OCI-LY3 (cell line): ENCODE measurements around the gene RASSF1.

Source experiments
- H2AFZ ChIP-seq: fragments of 200-600, 300-600 bp; shearing (Covaris generic); 2 replicates; pipeline ENCODE4 v1.6.0; 2014; ENCODE audit warnings: antibody characterized with exemption, low read depth, low read length
- H3K27ac ChIP-seq: fragments of 200-600, 300-600 bp; sonication (generic); 2 replicates; pipeline ENCODE4 v1.5.1; 2014; ENCODE audit warnings: mild to moderate bottlenecking, low read length, moderate library complexity, mixed read lengths
- H3K27me3 ChIP-seq: fragments of 200-600, 300-600 bp; sonication (generic); 2 replicates; pipeline ENCODE4 v1.6.1; 2014; ENCODE audit warnings: low read depth, low read length, mixed read lengths
- H3K36me3 ChIP-seq: fragments of 200-600, 300-600 bp; sonication (generic); replicated peaks from 2 replicates; pipeline ENCODE3; 2014; ENCODE audit warnings: low read depth, low read length, mixed read lengths
- H3K4me1 ChIP-seq: fragments of 300-600, 200-600 bp; sonication (generic); 2 replicates; pipeline ENCODE4 v1.6.1; 2014; ENCODE audit warnings: low read length, mixed read lengths
- H3K4me2 ChIP-seq: fragments of 200-600, 300-600 bp; sonication (generic); 2 replicates; pipeline ENCODE4 v1.6.1; 2014; ENCODE audit warnings: low read length, mixed read lengths
- H3K4me3 ChIP-seq: fragments of 300-600, 200-600 bp; sonication (generic); 2 replicates; pipeline ENCODE4 v1.5.1; 2014; ENCODE audit warnings: antibody characterized with exemption, mild to moderate bottlenecking, low read length, moderate library complexity
- H3K79me2 ChIP-seq: fragments of 300-600, 200-600 bp; shearing (Covaris generic); 2 replicates; pipeline ENCODE4 v1.6.1; 2014; ENCODE audit warnings: mild to moderate bottlenecking, low read length, mixed read lengths
- H3K9ac ChIP-seq: fragments of 300-600, 200-600 bp; shearing (Covaris generic); 2 replicates; pipeline ENCODE4 v1.6.0; 2014; ENCODE audit warnings: mild to moderate bottlenecking, low read length, moderate library complexity
- H3K9me3 ChIP-seq: fragments of 200-600, 300-600 bp; shearing (Covaris generic); 2 replicates; pipeline ENCODE4 v1.6.1; 2014; ENCODE audit warnings: low read length, mixed read lengths; ENCODE audit not compliant: insufficient read depth
- H4K20me1 ChIP-seq: fragments of 200-600, 300-600 bp; sonication (generic); 2 replicates; pipeline ENCODE4 v1.6.1; 2016; ENCODE audit warnings: low read length, mixed read lengths; ENCODE audit not compliant: insufficient read depth
- CTCF ChIP-seq: fragments of 200-600, 300-600 bp; sonication (generic); IDR thresholded peaks from 2 replicates; pipeline ENCODE4 v1.5.1; 2014; ENCODE audit warnings: antibody characterized with exemption, low read length, low read depth
- EZH2phosphoT487 ChIP-seq: fragments of 200-600 bp; shearing (Covaris generic); IDR thresholded peaks from 2 replicates; pipeline ENCODE4 v1.6.1; 2018; ENCODE audit warnings: antibody characterized with exemption, mixed run types, low read depth

The RASSF1 gene

GRCh38 chr3:50295553-50296431 is 44.8 kb downstream of the RASSF1 start:
- no peak overlapping the region for H3K27ac ChIP-seq
- H3K79me2 ChIP-seq: peaks cover 21% of the 10 kb centered on the region
- H3K27me3 ChIP-seq: no peaks in the 10 kb centered on the region
- TF ChIP-seq CTCF (no peak), EZH2phosphoT487 (no peak)
- no peaks in the 10 kb centered on the region for H3K9me3 ChIP-seq
- no peak overlapping the region for H2AFZ ChIP-seq
- H3K9ac ChIP-seq: no peak overlapping the region
- H3K4me1 ChIP-seq: peaks cover 23% of the 10 kb centered on the region
- no peaks in the 10 kb centered on the region for H3K36me3 ChIP-seq
- no peak overlapping the region for H3K4me3 ChIP-seq
- no peak overlapping the region for H3K4me2 ChIP-seq
- no peaks in the 10 kb centered on the region for H4K20me1 ChIP-seq

GRCh38 chr3:50294492-50295403 is 45.9 kb downstream of the RASSF1 start:
- Histone ChIP-seq H3K4me1 (peaks cover 20% of the 10 kb centered on the region), H3K27me3 (no peaks in the 10 kb centered on the region), H3K4me3 (no peak overlapping the region)

DNA sequence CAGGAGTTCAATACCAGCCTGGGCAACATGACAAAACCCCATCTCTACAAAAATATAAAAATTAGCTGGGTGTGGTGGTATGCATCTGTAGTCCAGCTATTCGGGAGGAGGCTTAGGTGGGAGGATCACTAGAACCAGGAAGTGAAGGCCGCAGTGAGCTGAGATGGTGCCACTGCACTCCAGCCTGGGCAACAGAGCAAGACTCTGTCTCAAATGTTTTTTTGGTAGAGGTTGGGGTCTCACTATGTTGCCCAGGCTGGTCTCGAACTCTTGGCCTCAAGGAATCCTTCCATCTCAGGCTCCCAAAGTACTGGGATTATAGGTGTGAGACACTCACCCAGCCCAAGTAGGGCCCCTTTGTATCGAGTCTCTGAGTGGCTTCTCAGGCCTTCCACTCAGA is 46.5 kb downstream of the RASSF1 start:
- H3K79me2 ChIP-seq: peaks cover 38% of the 10 kb centered on the region
- H3K4me1 ChIP-seq: peaks cover 19% of the 10 kb centered on the region
- no peaks in the 10 kb centered on the region for H3K9me3 ChIP-seq
- H3K4me2 ChIP-seq: no peak overlapping the region
- no peak overlapping the region for H2AFZ ChIP-seq
- H3K36me3 ChIP-seq: peaks cover 17% of the 10 kb centered on the region
- no peak overlapping the region for H3K27ac ChIP-seq
- no peak overlapping the region for H3K4me3 ChIP-seq
- no peaks in the 10 kb centered on the region for H4K20me1 ChIP-seq
- H3K9ac ChIP-seq: no peak overlapping the region
- TF ChIP-seq CTCF (no peak), EZH2phosphoT487 (no peak)
- H3K27me3 ChIP-seq: no peaks in the 10 kb centered on the region

More at GRCh38 chr3:50294492-50295403, 45.9 kb downstream of the RASSF1 start:
- no peaks in the 10 kb centered on the region for H3K9me3 ChIP-seq
- H2AFZ ChIP-seq: no peak overlapping the region
- TF ChIP-seq EZH2phosphoT487 (no peak), CTCF (no peak)
- no peak overlapping the region for H3K4me2 ChIP-seq
- no peak overlapping the region for H3K27ac ChIP-seq
- peaks cover 10% of the 10 kb centered on the region for H3K36me3 ChIP-seq
- H4K20me1 ChIP-seq: no peaks in the 10 kb centered on the region
- peaks cover 32% of the 10 kb centered on the region for H3K79me2 ChIP-seq
- no peak overlapping the region for H3K9ac ChIP-seq
